Amniotic epithelial cell (primary cell): Measurements from ENCODE around the gene ORMDL2.
"Not testable (repeated sequence)": the region's sequence is repeated elsewhere in the genome, so short reads cannot be mapped to it uniquely, and the experiment has no call there.

Experiments
- DNase-seq: peaks from one replicate; pipeline ENCODE4 v3.0.0-alpha.2; 2010; ENCODE audit warnings: low read depth

The ORMDL2 gene

DNA sequence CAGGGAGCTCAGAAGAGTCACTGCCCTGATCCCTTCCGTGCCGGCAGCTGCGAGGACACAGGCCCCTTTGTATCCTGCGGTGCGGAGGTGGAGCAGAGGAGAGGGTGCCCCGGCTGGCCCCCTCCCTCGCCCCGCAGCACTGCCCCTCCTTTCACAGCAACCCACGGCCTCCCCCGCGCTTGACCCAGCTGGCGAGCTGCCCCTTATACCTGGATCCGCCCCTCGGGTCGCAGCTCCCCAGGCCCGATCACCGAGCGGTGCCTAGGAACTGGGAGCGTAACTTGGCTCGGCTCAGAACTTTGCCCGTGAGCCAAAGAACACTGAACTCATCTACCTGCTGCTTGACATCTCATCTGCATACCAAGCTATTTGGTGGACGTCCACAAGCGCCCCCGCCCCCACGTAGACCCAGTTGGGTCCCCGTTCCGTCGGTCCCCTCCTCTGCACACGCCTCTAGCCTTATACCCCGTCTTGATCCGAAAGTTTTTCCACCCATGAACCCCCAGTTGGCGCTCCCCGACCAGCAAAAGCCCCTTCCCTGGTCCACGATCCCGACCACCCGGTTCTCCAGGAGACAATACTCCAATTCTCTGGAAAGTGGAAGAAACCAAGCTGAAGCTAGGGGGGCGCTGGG is 12.2 kb downstream of the ORMDL2 start:
- no peak for DNase-seq

DNA sequence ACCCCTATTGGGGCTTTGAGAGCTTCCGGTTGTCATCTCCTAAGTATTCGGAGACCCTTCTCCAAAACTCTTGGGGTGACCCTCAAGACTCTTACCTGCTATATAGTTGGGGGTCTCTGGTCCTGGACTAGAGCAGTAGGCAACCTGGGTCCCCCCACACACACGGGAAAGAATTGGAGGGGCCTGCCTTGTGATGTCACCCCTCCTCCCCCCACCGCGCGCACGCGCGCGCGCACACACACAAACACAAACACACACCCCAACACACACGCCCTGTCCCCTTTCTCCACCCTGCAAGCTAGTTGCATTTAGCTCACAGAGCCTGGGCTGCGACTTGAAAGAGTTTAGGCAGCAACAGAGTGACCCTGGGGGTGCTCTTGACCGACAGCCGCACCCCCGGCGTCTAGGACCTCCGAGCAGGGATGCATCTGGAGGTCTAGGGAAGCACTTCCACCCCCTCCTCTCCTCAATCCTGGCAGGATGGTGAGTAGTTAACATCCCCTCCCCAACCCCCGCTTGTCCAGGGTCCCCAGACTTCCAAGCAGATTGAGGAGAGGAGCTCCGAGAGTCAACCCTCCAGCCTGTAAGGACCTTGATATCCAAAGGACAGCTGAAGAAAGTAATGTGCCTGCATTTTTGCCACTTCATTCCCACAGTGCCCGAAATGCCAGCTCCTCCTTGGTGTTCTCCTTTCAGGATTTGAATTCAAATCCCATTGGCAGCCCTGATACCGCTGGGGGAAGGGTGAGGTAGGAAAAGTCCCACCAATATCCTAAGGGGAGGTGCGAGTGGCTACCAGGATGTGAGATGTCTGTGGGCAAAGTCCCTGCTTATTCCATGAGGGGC is 13.0 kb downstream of the ORMDL2 start:
- DNase-seq, result peak; percentile 52

DNA sequence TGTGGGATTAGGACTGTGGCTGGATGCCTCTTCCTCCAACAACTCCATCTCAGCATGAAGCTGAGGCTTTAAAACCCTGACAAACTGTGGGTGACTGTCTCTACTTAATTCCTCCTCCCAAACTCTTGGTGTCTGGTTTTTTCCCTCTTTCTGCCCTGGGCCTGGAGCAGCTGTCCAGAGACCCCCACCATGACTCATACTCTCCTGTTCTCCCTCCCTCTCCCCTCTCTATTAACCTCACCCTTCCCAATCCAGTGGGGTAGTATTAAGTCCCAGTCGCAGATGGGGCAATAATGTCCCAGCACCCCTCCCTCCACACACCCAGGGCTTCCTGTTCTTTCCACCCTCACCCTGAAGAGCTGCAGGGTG is 13.6 kb downstream of the ORMDL2 start:
- no peak for DNase-seq

DNA sequence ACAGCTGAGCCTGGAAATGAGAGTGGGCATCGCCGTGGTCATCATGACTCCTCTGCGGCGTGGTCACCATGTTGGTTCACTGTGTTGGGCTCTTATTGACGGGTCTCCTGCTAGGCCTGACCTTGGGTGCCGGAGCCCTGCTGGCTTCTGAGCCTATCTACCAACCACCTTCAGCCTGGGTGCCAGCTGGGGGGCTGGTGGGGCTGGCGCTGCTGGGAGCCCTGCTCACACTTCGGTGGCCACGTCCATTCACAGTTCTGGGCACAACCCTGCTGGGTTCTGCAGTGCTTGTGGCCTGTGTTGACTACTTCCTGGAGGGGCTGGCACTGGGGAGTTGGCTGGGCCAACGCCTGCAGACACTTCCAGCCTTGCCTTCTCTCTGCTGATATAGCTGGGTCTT is 15.2 kb downstream of the ORMDL2 start:
- DNase-seq, result no peak

DNA sequence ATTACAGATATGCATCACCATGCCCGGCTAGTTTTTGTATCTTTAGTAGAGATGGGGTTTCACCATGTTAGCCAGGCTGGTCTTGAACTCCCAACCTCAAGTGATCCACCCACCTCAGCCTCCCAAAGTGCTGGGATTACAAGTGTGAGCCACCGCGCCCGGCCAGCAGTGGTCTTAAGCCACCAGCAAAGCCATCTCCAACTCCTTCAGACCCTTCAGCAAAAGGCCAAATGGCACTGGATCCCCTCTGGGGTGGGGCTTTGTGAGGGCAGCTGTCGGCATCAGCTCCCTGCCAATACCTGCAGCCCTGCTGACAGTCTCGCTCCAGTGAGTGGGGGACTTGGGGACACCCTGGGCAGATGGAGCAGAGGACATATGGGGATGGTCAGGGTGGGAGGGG is 16.6 kb downstream of the ORMDL2 start:
- DNase-seq, result not testable (repeated sequence)

DNA sequence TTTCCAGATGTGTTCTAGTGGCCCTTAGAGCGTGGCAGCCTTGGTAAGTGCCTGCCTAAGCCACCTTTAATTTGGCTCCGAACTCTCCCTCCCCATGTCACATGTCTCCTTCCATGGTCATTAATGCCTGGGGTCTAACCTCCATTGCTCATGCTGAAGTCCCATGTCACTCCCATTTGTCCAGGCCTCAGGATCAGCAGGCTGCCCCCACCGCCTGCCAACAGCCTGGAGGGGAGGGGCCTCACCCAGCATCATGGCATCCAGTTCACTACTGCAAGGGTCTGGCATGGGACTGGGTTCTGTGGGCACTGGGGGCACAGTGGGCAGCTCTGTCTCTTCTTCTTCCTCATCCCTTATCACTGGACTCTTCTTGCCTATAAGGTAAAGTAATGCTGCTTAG is 20.5 kb downstream of the ORMDL2 start:
- no peak for DNase-seq

DNA sequence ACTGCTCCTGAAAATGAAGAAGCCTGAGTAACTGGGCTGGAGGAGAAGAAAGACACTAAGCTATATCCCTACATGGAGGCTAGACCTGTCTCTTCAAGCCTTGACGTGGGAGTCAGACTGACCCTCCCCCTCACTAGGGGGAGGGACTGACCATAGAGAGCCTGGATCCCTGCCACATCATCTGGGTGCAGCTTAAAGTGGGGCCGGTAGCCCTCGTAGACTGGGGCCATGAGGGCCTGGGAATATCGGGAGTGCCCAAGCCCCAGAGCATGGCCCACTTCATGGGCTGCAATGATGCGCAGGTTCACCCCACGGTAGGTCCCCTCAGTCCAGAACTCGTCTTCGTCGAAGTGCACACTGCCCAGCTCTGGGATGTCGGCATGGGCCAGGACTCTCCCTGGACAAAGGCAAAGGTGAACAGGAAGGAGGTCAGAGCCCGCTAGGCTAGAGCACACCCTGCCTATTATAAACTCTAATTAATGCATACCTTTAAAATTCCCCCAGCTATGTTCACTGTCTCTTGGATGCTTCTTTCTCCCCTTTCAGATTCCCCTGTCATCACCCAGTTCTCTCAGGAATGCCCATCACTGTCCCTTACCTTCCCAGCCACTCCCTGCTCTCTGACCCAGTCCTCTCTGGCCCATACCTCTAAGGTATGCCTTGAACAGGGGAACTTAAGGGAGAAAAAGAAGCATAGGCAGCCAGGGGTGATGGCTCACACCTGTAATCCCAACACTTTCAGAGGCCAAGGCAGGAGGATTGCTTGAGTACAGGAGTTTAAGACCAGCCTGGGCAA is 21.7 kb downstream of the ORMDL2 start:
- DNase-seq, result no peak

DNA sequence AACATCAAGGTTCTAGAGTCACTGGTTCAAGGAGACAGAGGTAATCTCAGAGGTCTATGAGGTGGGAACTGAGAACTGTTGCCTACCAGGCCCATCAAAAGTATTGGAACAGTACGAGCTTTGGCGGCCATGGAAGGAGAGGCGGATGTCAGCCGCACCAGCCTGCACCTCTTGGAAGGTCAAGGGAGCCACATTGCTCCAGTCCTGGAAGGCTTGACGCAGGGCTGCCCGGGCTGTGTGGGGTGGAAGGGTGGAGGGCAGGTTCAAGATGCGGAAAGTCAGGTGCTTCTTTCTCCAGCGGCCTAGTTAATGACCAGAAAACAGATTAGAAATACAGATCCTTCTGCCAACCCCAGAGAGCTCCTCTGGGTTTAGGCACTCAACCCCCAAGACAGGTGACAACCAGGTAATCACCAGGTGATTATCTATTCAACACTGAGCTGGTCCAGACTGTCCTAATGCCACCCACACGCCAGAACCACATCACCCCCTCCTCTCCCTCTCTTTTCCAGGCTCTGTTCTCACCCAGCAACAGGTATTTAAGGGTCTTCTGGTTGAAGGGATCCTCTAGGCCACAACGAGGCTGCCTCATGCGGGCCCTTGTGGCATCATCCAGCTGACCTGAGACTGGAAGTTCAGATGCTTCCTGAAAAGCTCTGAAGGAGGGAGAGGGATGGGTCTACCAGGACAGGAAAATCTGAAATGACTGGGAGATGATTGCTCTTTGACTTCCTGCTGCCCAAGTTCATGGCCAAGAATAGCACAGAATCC is 22.9 kb downstream of the ORMDL2 start:
- no peak for DNase-seq

DNA sequence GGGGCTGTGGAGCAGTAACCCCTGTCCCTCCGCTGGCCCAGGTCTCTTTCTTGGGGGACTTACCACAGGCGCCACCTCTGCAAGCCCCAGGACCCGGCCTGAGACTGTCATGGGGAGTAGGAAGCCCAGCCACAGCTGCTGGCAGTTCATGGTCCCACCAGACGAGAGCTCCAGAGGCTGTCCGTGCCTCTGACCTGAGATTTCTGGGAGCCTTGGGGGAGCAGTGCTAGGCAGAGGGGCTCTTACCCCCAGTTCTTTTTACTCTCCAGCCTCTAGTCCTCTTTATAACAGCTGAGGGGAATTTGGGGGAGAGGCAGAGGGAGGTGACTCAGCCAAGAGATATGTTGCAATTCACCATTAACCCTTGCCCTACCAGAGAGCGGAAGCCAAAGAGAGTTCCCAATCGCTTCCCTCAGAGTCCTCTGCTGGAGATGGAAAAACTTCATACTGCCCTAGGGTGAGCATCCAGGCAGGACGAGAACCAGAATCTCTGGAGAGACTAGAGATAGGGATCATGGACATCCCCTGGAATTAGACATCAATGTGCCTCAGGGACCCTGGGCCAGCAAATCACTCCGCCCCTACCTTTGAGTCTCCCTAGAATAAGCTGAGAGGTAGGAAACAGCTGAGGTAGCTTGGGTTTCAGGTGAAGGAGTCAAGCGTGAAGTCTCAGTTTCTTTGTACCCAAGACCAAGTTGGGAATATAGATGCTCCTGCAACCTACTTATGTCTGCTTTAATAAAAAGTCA is 25.0 kb downstream of the ORMDL2 start, which contains the start of gene MMP19:
TSS of gene MMP19 (minus strand) at position 256 of the 749 bp plus-strand sequence. CDS start at position 150, 106 bp downstream.
- DNase-seq, result peak; percentile 82

DNA sequence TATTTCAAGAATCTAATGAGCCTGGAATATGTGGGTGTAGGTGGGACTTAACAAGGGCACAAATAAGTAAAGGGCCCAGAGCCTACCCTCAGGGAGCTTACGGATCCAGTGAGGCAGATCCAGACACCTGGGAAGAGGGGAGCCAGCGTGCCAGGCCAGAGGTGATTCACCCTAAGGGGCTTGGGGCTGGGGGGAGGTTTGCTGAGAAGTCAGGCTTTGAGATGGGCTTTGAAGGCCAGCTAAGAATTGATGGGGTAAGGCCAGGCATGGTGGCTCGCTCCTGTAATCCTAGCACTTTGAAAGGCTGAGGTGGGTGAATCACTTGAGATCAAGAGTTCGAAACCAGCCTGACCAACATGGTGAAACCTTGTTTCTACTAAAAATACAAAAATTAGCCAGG is 25.6 kb downstream of the ORMDL2 start:
- DNase-seq, result no peak

DNA sequence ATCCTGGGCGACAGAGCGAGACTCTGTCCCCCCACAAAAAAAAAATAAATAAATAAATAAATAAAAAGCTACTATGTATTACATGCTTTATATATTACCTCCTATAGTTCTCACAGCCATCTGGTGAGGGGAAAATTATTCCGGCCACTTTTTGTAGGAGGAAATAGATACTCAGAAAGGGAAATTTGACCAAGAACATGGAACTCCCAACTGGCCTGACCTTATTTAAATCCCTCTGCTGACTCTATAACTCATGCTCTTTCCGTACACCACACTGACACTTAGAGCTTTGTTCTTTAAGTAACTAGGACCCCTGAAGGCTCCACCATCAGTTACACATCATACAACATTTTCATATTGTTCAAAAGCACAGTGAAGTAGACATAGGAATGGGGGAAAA is 27.1 kb downstream of the ORMDL2 start:
- no peak for DNase-seq

DNA sequence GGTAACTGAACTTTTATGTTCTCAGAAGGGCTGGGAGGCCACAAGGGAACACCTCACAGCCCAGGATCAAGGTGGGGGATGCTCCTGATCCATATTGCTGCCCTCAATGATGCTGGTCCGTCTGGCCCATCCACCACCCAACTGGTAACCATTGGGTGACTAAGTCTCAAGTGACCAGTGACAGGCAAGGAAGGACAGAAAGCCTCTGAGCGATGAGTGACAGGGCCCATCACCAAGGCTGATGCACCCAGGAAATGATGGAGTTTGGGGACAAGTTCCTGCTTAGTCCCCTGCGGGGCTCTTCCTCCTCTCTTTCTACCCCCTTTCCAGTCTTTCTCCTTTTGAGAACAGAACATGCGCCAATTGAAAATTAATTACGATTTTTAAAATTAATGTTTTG is 27.5 kb downstream of the ORMDL2 start:
- no peak for DNase-seq

DNA sequence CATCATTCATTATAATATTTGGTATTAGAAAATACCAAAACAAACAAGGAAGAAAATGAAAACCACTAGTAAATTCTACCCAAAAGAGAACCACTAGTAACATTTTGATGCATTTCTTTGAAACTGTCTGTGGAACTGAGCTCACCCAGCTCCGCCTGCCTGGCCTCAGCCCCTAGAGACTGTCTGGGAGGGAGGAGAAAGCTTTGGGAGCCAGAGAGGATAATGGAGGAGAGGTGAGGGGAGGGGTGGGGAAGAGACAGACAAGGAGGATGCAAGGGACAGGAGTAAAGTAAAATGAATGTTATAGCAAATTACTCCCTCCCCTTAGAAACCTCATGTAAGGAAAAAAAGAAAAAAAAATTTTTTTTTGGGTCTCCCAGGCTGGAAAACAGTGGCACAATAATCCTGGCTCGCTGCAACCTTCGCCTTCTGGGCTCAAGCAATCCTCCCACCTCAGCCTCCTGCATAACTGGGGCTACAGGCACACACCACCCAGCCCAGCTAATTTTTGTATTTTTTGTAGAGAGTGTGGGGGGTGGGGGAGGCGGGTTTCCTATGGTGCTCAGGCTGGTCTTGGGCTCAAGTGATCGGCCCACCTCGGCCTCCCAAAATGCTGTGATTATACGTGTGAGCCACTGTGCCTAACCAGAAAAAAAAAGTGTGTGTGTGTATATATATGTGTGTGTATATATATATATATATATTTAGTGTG is 28.1 kb downstream of the ORMDL2 start:
- DNase-seq, result no peak

DNA sequence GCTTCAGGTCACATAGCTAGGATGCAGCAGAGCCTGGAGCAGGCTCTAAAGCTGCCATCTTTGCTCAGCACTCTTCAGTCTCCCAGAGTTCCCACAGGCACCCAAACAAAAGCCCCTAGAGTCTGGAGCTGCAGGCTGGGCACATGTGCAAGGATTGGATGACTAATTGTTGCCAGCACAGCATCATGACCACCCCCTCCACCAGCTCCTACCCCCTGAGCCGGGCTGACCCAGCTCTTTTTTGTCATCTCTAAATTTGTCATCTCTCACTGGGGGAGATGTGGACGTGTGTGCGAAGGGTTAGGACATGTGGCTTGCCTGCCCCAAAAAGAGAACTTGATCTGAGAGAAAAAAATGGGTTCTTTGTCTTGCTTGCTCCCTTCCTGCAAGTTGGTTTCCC is 29.2 kb downstream of the ORMDL2 start:
- peak; percentile 63 for DNase-seq

DNA sequence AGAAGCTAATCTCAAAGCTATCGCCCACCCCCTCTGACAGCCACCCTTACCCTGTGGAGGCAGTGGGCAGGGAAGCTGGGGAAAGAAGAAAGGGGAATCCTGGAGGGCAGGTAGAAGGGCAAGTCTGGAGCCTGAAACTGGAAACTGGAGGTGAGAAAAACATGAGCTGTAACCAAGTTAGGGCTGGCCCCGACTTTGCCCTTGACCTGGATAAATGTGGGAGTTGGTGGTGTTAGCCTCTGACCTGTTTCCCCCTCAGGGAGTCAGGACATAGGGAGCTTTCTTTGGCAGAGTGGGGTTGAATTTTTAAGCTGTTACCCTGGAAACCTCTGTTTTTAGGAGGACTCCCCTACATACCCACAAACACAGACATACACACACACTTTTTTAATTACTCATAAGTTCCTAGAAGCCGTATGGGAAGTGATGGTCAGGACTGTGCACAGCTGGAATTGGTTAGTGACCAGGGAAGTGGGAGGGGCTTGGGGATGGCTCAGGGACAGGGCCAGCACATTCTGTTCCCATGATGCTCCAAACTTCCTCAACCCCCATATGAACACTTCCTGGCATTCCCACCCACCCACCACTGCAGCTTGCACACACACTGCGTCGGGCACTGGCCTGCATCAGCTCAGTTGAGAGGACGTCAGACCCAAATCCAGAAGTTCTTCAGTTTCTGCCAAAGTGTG is 29.9 kb downstream of the ORMDL2 start:
- peak; percentile 99 for DNase-seq

DNA sequence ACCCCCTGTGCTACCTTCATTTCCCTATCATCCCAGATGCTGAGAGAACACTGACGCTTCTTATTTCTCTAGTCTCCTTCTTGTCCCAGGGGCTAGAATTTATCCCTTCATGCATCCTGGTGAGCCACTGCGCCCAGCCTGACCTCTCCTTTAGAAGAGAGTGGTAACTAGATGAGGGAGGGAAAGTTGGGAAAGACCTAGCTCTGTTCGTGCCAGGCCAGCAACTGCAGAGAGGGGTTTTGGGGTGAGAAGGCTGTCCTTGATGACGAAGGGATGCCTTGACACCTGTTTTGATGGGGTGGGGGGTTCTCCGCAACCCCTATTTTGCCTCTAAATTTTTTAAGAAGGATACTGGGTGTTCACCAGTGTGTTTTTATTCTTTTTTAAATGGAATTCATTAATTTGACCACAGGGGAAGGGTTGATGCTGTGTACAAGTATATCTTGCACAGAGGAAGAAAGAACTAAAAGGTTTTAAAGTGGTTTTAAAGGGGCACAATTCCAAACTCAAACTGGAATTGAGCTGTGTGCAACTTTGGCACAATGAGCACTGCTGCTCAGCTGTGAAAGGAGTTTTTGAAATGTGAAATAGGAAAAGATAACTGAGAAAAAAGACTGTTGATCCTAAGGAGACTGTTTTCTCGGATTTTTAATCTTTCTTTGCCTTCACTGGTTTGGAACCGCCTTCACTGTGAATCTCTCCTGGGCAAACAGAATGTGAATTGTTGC is 31.9 kb downstream of the ORMDL2 start:
- DNase-seq, result no peak

DNA sequence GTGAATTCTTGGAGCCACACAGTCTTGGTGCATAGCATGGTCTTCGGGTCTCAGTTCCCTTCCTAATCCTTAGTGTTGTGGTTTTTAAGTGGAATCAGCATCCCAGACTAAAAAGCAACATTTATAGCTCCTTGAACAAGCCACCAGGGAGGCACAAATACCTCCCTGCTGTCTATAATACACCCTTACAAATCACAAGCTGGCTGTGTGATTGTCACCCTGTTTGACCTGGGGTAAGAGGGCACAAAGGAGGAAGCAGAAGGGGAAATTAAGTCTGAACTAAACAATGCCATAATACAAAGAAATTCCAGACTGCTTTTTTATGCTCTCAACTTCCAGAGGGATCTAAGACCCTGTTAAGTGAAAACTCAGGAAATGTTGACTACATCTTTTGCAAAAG is 32.6 kb downstream of the ORMDL2 start:
- no peak for DNase-seq

DNA sequence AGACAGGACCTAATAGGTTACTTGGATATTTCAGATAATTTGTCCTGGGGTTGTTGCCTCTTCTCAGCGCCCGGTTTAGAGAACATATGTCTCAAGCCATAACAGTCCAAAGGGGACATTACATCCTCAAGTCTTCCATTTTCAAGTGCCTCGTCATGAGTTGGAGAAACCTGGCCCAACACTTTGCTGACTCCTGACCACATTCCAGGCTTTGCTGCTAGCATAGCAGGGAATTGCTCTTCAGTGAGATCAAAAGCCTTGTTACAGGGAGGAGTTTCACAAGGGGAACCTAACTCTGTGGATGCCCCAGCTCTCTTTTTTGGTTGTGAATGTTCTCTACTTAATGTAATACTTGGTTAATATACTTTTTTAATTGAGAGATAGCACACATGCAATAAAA is 33.1 kb downstream of the ORMDL2 start:
- DNase-seq, result peak; percentile 53

DNA sequence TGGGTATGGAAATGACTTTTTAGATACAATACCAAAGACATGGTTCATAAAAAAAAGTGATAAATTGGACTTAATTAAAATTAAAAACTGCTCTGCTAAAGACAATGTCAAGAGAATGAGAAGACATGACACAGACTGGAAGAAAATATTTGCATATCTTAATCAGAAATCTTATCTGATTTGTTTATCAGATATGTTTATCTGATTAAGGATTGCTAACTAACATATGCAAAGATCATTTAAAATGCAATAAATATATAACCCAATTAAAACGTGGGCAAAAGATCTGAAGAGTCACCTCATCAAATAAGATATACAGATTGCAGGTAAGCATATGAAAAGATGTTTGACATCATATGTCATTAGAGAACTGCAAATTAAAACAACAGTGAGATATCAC is 34.9 kb downstream of the ORMDL2 start:
- DNase-seq, result no peak
